NCI-H345 treated with DMSO at 0.1 percent for 48 hours (cell line): ENCODE results near the gene AMHR2.
"Not testable (repeated sequence)": the region's sequence is repeated elsewhere in the genome, so short reads cannot be mapped to it uniquely, and the experiment has no call there.

ENCODE experiments used
- DNase-seq: peaks from one replicate; lab custom pipeline; 2025; ENCODE audit not compliant: unreplicated experiment; lab: John Stamatoyannopoulos, UW

Gene AMHR2

DNA sequence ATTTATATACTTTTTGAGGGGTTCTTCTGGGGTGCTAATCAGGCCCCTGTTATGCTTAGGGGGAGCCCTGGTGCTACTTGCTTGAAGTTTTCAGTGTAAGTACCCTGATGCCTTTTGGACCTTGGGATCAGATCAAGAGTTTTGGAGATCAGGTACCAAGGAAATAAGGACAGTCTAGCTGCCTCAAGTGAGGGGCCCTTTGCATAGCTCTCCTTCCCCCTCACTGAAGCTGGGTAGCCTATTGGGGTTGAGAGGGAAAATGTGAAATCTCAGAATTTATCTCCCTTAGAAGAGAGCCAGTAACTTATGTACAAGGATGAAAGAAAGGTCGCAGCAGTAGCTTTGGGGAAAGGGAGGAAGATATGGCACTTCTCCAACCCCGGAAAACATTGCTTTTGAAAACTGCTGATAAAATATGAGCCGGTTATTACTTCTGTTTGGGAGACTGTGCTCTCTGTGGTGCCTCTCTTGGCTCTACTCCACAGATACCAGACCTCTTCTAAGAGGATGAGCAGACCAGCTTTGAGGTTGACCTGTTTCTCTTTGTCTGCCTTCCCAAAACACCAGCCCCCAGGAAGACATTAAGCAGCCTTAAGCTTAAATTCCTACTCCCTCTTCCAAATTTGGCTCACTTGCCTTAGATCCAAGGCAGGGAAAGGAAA is 8.8 kb upstream of the AMHR2 start:
- DNase-seq: no peak

GRCh38 chr12:53415752-53416389 is 7.8 kb upstream of the AMHR2 start:
- not testable (repeated sequence) for DNase-seq

- not testable (repeated sequence) for DNase-seq
Observed at GRCh38 chr12:53417291-53417816, 6.3 kb upstream of the AMHR2 start.

- no peak for DNase-seq
Observed at GRCh38 chr12:53418221-53418620, 5.4 kb upstream of the AMHR2 start.

- no peak for DNase-seq
Observed at GRCh38 chr12:53419756-53420155, 3.9 kb upstream of the AMHR2 start.

DNA sequence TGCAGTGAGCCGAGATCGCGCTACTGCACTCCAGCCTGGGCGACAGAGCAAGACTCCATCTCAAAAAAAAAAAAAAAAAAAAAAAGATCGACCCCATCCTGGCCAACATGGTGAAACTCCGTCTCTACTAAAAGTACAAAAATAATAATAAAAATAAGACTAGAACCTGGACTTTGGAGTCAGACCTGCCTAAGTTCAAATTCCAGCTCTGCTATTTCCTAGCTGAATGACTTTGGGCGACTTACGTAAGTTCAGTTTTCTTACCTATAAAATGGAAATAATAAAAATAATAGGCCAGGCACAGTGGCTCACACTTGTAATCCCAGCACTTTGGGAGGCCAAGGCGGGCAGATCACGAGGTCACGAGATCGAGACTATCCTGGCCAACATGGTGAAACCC is 1.4 kb upstream of the AMHR2 start:
- not testable (repeated sequence) for DNase-seq

- no peak for DNase-seq
Observed at GRCh38 chr12:53424626-53425514, 1.2 kb downstream of the AMHR2 start.

GRCh38 chr12:53425515-53426150 is 2.0 kb downstream of the AMHR2 start:
- DNase-seq: no peak

DNA sequence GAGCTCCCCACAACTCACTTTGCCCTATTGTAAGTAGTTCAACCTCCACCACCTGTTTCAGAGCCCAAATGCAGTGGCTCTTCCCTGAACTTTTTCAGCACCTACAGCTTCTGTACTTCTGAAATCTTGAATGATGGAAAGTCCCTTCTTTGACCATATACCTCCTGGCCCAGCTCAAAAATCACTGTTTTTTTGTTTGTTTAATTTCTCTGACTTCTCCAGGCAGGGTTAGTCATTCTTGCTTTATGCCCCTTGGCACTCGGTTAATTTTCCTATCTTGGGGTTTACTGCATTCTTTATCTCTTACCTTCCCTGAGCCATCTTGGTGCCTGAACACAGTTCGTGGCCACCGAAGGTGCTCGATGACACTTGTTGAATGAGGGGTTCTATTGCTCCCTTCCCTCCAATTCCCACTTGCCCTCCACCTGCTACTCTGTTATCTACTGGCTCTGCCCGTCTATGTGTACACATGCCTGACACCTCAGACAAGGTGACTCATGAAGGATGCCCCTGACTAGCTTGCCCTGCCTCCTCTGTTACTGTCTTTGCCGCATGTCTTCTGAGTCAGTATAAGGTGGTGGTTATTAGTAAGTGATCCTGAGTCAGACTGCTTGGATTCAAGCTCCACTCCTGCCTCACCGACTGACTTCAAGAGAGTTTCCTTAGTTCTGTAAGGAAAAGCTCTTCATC is 4.4 kb downstream of the AMHR2 start:
- DNase-seq: no peak

DNA sequence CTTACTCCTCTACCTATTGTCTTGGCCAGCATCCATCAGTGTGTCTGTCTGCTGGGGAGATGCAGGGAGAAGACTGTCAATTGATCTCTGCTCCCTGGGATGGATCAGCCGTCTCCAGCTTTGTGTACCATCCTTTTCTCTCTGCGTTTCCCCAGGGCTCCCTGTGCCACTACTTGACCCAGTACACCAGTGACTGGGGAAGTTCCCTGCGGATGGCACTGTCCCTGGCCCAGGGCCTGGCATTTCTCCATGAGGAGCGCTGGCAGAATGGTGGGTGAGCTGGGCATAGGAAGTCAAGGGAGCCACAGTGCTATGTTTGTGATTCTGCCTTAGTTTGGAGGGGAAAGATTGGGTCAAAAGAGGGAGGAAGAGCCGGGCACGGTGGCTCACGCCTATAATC is 5.1 kb downstream of the AMHR2 start:
- DNase-seq: no peak

DNA sequence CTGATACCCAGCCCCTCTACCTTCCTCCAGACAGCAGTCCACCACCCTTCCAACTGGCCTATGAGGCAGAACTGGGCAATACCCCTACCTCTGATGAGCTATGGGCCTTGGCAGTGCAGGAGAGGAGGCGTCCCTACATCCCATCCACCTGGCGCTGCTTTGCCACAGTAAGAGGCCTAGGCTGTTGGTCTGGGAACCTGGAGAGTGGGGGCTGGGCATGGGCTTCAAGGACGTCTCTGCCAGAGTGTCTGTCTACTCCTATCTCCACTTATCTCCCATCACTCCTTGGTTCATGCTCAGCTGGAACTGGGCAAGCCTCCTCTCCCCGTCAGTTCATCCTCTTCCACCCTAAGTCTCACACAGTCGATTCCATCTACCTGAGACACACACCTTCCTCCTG is 6.5 kb downstream of the AMHR2 start:
- no peak for DNase-seq

DNA sequence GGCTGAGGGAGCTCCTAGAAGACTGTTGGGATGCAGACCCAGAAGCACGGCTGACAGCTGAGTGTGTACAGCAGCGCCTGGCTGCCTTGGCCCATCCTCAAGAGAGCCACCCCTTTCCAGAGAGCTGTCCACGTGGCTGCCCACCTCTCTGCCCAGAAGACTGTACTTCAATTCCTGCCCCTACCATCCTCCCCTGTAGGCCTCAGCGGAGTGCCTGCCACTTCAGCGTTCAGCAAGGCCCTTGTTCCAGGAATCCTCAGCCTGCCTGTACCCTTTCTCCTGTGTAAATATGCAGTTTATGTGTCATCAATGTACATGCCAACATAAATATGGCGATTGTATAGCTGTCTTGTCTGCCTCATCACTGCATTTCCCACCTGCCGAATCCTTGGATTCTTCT is 7.5 kb downstream of the AMHR2 start:
- no peak for DNase-seq

DNA sequence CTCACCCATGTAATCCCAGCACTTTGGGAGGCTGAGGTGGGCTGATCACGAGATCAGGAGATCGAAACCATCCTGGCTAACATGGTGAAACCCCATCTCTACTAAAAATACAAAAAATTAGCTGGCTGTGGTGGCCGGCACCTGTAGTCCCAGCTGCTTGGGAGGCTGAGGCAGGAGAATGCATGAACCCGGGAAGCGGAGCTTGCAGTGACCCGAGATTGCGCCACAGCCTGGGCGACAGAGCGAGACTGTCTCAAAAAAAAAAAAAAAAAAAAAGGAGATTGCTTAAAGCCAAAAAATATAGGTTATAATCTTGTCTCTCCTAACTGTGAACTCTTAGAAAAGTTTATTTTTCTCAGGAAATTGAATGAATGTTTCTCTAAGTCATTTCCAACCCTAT is 11.7 kb downstream of the AMHR2 start:
- not testable (repeated sequence) for DNase-seq

DNA sequence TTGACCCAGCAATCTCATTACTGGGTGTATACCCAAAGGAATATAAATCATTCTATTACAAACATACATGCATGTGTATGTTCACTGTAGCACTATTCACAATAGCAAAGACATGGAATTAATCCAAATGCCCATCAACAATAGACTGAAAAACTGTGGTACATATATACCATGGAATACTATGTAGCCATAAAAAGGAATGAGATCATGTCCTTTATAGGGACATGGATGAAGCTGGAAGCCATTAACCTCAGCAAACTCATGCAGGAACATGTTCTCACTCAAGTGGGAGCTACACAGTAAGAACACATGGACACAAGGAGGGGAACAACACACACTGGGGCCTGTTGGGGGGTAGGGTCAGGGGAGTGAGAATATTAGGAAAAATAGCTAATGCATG is 15.9 kb downstream of the AMHR2 start:
- not testable (repeated sequence) for DNase-seq

- peak; percentile 98 for DNase-seq
Observed at GRCh38 chr12:53441040-53441833, 17.6 kb downstream of the AMHR2 start, which contains the start of gene PRR13. Gene PRR13 (plus strand): TSS chr12:53441734. CDS start chr12:53442715, 981 bp downstream.

GRCh38 chr12:53443955-53444354 is 20.3 kb downstream of the AMHR2 start:
- DNase-seq: no peak

DNA sequence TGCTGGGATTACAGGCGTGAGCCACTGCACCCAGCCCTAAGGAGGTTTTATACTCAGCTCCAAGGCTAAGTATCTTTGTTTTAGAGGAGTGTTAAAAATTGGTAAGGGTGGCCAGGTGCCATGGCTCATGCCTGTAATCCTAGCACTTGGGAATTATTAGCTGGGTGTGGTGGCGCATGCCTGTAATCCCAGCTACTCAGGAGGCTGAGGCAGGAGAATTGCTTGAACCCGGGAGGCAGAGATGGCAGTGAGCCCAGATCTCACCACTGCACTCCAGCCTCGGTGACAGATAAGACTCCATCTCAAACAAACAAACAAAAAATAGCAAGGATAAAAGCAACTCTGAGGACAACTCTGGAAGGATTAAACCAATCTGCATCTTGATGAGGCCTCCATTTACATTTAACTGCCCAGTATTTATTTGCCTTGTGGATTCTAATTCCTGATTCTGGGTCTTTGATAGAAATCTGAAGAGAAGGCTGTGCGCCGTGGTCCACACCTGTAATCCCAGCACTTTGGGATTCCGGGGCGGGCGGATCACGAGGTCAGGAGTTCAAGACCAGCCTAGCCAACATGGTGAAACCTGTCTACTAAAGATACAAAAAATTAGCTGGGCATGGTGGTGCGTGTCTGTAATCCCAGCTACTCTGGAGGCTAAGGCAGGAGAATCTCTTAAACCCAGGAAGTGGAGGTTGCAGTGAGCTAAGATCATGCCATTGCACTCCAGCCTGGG is 21.1 kb downstream of the AMHR2 start:
- not testable (repeated sequence) for DNase-seq

DNA sequence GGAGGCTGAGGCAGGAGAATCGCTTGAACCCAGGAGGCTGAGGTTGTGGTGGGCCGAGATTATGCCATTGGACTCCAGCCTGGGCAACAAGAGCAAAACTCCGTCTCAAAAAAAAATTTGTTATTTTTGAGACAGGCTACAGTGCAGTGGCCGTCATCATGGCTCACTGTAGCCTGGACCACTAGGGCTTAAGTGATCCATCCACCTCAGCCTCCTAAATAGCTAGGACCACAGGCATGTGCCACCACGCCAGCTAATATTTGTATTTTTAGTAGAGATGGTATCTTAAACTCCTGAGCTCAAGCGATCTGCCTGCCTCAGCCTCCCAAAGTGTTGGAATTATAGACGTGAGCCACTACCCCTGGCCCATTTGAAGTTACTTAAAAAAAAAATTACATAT is 27.3 kb downstream of the AMHR2 start:
- no peak for DNase-seq

DNA sequence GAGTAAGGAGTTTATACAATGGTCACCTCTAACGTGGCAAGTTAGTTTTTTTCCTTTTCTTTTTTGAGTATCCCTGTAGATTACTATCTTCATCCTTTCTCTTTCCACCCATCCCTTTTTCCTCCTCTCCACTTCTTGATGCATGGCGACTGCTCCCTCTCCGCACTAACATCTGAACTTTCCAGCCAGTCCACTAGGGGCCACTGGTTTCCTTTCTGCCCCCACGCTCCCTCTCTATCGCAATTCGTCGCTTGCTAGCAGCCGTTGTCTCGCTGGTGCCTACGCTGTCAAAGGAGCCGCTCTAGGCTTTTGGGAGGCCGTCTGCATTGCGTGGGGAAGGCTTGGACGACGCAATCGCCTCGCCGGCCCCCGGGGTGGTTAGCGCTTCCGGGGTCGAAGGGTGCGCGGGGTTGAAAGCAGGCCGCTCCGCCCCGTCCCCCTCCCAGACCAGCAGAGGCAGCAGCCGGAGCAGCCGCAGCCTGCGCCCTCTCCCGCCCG is 28.1 kb downstream of the AMHR2 start, which contains the start of gene PCBP2:
Gene PCBP2, plus strand, starts transcription at position 442 of the 498 bp plus-strand sequence. CDS start 2,699 bp downstream, outside the sequence.
- DNase-seq: peak; percentile 97
